ENCODE results near the gene TCF12.

Gene TCF12

GRCh38 chr15:57216288-57216687, 297.8 kb downstream of the TCF12 start:
- no peak for DNase-seq (ENCODE audit: low read depth in 3 of 3)

GRCh38 chr15:57217778-57218598, 299.5 kb downstream of the TCF12 start:
- no peak for DNase-seq (ENCODE audit: low read depth in 3 of 3)

- DNase-seq (ENCODE audit: low read depth in 3 of 3), result no peak
Measured at GRCh38 chr15:57218826-57219576, 300.6 kb downstream of the TCF12 start.

GRCh38 chr15:57220205-57220604, 301.8 kb downstream of the TCF12 start:
- DNase-seq (ENCODE audit: low read depth in 3 of 3), result no peak

GRCh38 chr15:57221134-57221533, 302.7 kb downstream of the TCF12 start:
- no peak for DNase-seq (ENCODE audit: low read depth in 3 of 3)

- DNase-seq (ENCODE audit: low read depth in 3 of 3), result no peak
Measured at GRCh38 chr15:57223345-57223744, 304.9 kb downstream of the TCF12 start.

- DNase-seq (ENCODE audit: low read depth in 3 of 3), result no peak
Measured at GRCh38 chr15:57223887-57224286, 305.4 kb downstream of the TCF12 start.

- no peak for DNase-seq (ENCODE audit: low read depth in 3 of 3)
Measured at GRCh38 chr15:57224664-57225063, 306.2 kb downstream of the TCF12 start.

- no peak for DNase-seq (ENCODE audit: low read depth in 3 of 3)
Measured at GRCh38 chr15:57227166-57227565, 308.7 kb downstream of the TCF12 start.

- no peak for DNase-seq (ENCODE audit: low read depth in 3 of 3)
Measured at GRCh38 chr15:57227899-57228298, 309.5 kb downstream of the TCF12 start.

- DNase-seq (ENCODE audit: low read depth in 3 of 3), result no peak
Measured at GRCh38 chr15:57228395-57228794, 310.0 kb downstream of the TCF12 start.

GRCh38 chr15:57229051-57229450, 310.6 kb downstream of the TCF12 start:
- DNase-seq (ENCODE audit: low read depth in 3 of 3), result no peak

GRCh38 chr15:57231559-57231958, 313.1 kb downstream of the TCF12 start:
- DNase-seq (ENCODE audit: low read depth in 3 of 3), result no peak

- no peak for DNase-seq (ENCODE audit: low read depth in 3 of 3)
Measured at GRCh38 chr15:57234156-57234555, 315.7 kb downstream of the TCF12 start.

- no peak for DNase-seq (ENCODE audit: low read depth in 3 of 3)
Measured at GRCh38 chr15:57235186-57235585, 316.7 kb downstream of the TCF12 start.

- DNase-seq (ENCODE audit: low read depth in 3 of 3), result no peak
Measured at GRCh38 chr15:57235873-57236272, 317.4 kb downstream of the TCF12 start.

- no peak for DNase-seq (ENCODE audit: low read depth in 3 of 3)
Measured at GRCh38 chr15:57236561-57237300, 318.3 kb downstream of the TCF12 start.

- DNase-seq (ENCODE audit: low read depth in 3 of 3), result no peak
Measured at GRCh38 chr15:57237301-57237642, 318.8 kb downstream of the TCF12 start.

- DNase-seq (ENCODE audit: low read depth in 3 of 3), result no peak
Measured at GRCh38 chr15:57237676-57238075, 319.2 kb downstream of the TCF12 start.

GRCh38 chr15:57245130-57245529, 326.7 kb downstream of the TCF12 start:
- no peak for DNase-seq (ENCODE audit: low read depth in 3 of 3)

GRCh38 chr15:57245714-57246113, 327.3 kb downstream of the TCF12 start:
- DNase-seq (ENCODE audit: low read depth in 3 of 3), result no peak

- DNase-seq (ENCODE audit: low read depth in 3 of 3), result no peak
Measured at GRCh38 chr15:57248074-57248473, 329.6 kb downstream of the TCF12 start.

GRCh38 chr15:57251308-57251707, 332.9 kb downstream of the TCF12 start:
- no peak for DNase-seq (ENCODE audit: low read depth in 3 of 3)
